NOMO-1 treated with dmso at 0.1 percent for 144 hours (cell line): ENCODE data around the gene CA12.

Experiments
- DNase-seq: peaks from one replicate; lab custom pipeline; 2025; ENCODE audit not compliant: unreplicated experiment; lab: John Stamatoyannopoulos, UW

The CA12 gene

GRCh38 chr15:63276342-63277037, 105.2 kb downstream of the CA12 start:
- no peak for DNase-seq

GRCh38 chr15:63274427-63274826, 107.2 kb downstream of the CA12 start:
- DNase-seq = no peak
